Activated B cell treated with CpG ODN at 0.5 μM for 24 hours (primary cell): Measurements from ENCODE around the gene IQSEC1. TPM values are rescaled to one million over a fixed set of nuclear protein-coding genes. Genes with fewer than 3 reads are reported as not detected.

Experiments
- ATAC-seq: fragments of 200-7000 bp; cut with Tn5 transposase; one replicate; pipeline ENCODE4 v1.10.0; 2021; ENCODE audit warnings: low read depth, mild to moderate bottlenecking, moderate library complexity
- CTCF ChIA-PET: fragments of 350-600 bp; sonication (Branson Sonifier 250); formaldehyde crosslinking; loops from one replicate; lab custom pipeline; 2021; ENCODE audit warnings: antibody characterized with exemption; lab: Charles Lee
- POLR2A ChIA-PET: fragments of 350-600 bp; sonication (Branson Sonifier 250); formaldehyde crosslinking; loops from one replicate; lab custom pipeline; 2021; ENCODE audit warnings: antibody characterized with exemption; lab: Charles Lee
- DNase-seq: peaks from one replicate; pipeline ENCODE4 v3.0.0; 2022
- H3K27ac Mint-ChIP-seq: one replicate; pipeline ENCODE4 v1.8.0; 2020; ENCODE audit warnings: mixed read lengths
- H3K27me3 Mint-ChIP-seq: one replicate; pipeline ENCODE4 v1.8.0; 2021; ENCODE audit warnings: mixed read lengths
- H3K36me3 Mint-ChIP-seq: one replicate; pipeline ENCODE4 v1.8.0; 2021; ENCODE audit warnings: low read depth, mixed read lengths
- H3K4me1 Mint-ChIP-seq: one replicate; pipeline ENCODE4 v1.8.0; 2021; ENCODE audit warnings: mixed read lengths
- H3K4me3 Mint-ChIP-seq: one replicate; pipeline ENCODE4 v1.8.0; 2020; ENCODE audit warnings: mild to moderate bottlenecking, mixed read lengths
- H3K9me3 Mint-ChIP-seq: one replicate; pipeline ENCODE4 v1.8.0; 2020; ENCODE audit warnings: mixed read lengths
- intact Hi-C: fragments of 100-400 bp; cut with micrococcal nuclease; formaldehyde crosslinking; loops from one replicate; pipeline ENCODE4 v1.15.1; 2024
- total RNA-seq: library from RNA; stranded (reverse); gene quantifications from 2 replicates; pipeline ENCODE4 v1.2.3, GENCODE V29; 2022
- TF ChIP-seq, protein P1 (sequence below): fragments of 200-600 bp; IDR thresholded peaks from one replicate; pipeline ENCODE4 v1.8.0; 2022; ENCODE audit warnings: antibody characterized with exemption, mild to moderate bottlenecking

IQSEC1 gene
- total RNA-seq, 1 donor from 2014 or later = 296 TPM

DNA sequence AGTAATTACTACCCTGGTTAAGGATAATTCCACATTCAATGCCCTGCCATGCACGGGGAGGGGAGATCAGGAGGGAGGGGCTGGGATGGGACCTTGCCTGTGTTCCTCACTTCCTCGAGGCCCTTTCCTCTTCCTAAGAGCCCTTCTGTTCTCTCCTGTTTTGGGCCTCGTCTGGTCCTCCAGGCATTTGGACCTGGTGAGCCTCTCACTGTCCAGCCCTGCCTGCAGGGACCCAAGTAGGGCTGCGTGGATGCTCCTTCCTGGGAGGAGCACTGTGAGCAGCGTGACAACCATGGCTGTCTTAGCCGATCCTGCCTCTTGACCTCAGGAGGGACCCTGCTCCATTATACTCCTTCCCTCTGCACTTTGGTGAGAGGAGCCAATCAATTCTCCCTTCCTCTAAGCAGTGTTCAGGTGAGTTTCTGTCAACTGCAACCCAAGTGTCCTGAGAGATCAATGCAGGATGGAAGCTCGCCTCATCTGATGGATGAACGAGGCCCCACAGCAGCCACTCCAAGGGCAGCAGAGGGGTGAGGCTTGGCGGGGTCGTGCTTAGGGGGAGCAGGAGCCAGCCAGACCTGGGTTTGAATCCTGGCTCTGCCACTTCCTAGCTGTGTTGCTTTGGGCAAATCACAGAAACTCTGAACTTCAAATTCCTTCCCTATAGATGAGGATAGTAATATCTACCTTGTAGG, 92.5 kb downstream of the IQSEC1 start:
- H3K36me3 Mint-ChIP-seq = peaks cover 66% of the 10 kb centered on the region
- peak overlapping the region; percentile 73 for H3K27ac Mint-ChIP-seq
- CTCF ChIA-PET = interaction anchor here (1.2 to 1.9 kb wide), 3 partner anchors 8 to 18 kb away, joined by 3 to 6 read pairs (median 4); no protein-coding TSS in a partner anchor
- H3K9me3 Mint-ChIP-seq = no peaks in the 10 kb centered on the region
- ATAC-seq = no peak
- POLR2A ChIA-PET = interaction anchor here (1.7 kb wide), 2 partner anchors 11 to 13 kb away, joined by 3 to 4 read pairs; no protein-coding TSS in a partner anchor
- intact Hi-C loops = loop anchor here (5.0 kb wide), 1 partner anchor 78 kb away; no protein-coding TSS in a partner anchor
- DNase-seq = no peak
- H3K4me3 Mint-ChIP-seq = no peak overlapping the region
- H3K27me3 Mint-ChIP-seq = no peaks in the 10 kb centered on the region
- TF ChIP-seq, protein P1, sequence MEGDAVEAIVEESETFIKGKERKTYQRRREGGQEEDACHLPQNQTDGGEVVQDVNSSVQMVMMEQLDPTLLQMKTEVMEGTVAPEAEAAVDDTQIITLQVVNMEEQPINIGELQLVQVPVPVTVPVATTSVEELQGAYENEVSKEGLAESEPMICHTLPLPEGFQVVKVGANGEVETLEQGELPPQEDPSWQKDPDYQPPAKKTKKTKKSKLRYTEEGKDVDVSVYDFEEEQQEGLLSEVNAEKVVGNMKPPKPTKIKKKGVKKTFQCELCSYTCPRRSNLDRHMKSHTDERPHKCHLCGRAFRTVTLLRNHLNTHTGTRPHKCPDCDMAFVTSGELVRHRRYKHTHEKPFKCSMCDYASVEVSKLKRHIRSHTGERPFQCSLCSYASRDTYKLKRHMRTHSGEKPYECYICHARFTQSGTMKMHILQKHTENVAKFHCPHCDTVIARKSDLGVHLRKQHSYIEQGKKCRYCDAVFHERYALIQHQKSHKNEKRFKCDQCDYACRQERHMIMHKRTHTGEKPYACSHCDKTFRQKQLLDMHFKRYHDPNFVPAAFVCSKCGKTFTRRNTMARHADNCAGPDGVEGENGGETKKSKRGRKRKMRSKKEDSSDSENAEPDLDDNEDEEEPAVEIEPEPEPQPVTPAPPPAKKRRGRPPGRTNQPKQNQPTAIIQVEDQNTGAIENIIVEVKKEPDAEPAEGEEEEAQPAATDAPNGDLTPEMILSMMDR = no peak
- H3K4me1 Mint-ChIP-seq = peaks cover 86% of the 10 kb centered on the region

DNA sequence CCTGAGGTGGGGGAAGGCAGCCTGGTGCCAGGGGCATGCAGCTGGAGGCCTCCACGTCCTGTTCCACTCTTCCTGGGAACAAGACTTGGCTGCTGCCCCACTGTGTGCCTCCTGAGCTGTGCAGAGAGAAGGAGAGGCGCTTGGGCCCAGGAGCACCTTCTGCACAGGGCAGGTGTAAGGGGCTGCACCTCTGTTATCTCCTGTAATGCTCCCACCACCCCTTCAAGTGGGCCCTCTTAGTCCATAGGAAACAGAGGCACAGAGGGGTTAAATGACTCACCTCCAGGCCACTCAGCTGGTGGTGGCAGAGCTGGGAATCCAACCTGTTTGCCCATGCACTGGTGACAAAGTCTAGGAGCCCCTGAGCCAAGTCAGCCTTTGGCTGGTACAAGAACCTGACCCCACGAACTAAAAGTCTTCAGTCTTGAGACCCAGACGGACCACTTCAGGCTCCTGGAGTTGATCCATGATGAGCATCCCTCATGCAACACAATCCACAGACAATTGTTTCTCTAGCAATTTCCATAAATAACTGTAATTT, 93.2 kb downstream of the IQSEC1 start:
- DNase-seq (no peak), ATAC-seq (no peak)
- H3K4me3 Mint-ChIP-seq = no peak overlapping the region
- peaks cover 86% of the 10 kb centered on the region for H3K4me1 Mint-ChIP-seq
- H3K27ac Mint-ChIP-seq = peak overlapping the region; percentile 73
- intact Hi-C loops = loop anchor here (5.0 kb wide), 1 partner anchor 78 kb away; no protein-coding TSS in a partner anchor
- peaks cover 67% of the 10 kb centered on the region for H3K36me3 Mint-ChIP-seq
- ChIA-PET POLR2A (interaction anchor here (1.7 kb wide), 1 partner anchor 10 kb away, joined by 4 read pairs; no protein-coding TSS in a partner anchor), CTCF (interaction anchor here (0.8 to 1.7 kb wide), 3 partner anchors 10 to 18 kb away, joined by 3 to 4 read pairs (median 3); no protein-coding TSS in a partner anchor)
- no peaks in the 10 kb centered on the region for H3K9me3 Mint-ChIP-seq
- H3K27me3 Mint-ChIP-seq = no peaks in the 10 kb centered on the region
- TF ChIP-seq, protein P1 = no peak

DNA sequence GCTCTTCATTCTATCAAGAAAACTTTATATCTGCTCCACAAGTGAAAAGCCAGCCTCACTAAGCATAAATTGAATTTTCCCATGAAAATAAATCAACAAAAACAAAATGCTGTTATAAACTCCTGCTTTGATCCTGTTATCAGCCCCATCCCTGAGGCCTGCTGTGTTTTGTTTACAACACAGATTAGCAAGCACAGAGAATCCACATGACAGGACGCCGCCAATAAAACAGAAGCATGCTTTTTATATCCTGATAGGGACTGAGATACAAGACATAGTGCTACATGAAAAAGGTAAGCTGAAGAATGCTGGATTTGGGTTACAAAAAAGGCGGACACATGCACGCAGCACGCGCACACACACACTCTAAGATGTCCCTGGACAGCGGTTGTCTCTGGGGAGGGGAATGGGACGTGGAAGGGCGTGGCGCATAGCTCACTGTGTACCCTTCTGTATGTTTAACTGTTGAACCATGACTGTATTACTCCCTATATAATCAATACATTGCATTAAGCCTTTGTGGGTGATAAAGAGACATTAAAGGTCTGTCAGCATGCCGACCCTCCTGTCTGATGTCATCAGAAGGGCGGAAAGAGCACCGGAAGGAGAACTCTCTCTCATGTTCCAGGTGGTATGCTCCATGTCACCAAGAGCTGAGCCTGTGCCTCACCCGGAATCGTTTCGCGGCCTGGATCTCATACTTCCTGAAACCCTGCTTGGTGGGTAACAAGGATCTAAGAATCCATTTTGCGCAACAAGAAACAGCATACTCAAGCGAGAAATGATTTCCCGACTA, 93.9 kb downstream of the IQSEC1 start:
- Mint-ChIP-seq H3K4me3 (no peak overlapping the region), H3K36me3 (peaks cover 71% of the 10 kb centered on the region), H3K9me3 (no peaks in the 10 kb centered on the region), H3K27me3 (no peaks in the 10 kb centered on the region), H3K27ac (peak overlapping the region; percentile 75), H3K4me1 (peaks cover 88% of the 10 kb centered on the region)
- ATAC-seq = no peak
- intact Hi-C loops = no loop called here
- TF ChIP-seq, protein P1 = no peak
- POLR2A ChIA-PET = interaction anchor here (0.7 to 1.7 kb wide), 2 partner anchors 9 to 82 kb away, joined by 3 to 4 read pairs; no protein-coding TSS in a partner anchor
- CTCF ChIA-PET = interaction anchor here (0.8 to 1.2 kb wide), 2 partner anchors 9 to 10 kb away, joined by 3 read pairs; no protein-coding TSS in a partner anchor
- DNase-seq = no peak

DNA sequence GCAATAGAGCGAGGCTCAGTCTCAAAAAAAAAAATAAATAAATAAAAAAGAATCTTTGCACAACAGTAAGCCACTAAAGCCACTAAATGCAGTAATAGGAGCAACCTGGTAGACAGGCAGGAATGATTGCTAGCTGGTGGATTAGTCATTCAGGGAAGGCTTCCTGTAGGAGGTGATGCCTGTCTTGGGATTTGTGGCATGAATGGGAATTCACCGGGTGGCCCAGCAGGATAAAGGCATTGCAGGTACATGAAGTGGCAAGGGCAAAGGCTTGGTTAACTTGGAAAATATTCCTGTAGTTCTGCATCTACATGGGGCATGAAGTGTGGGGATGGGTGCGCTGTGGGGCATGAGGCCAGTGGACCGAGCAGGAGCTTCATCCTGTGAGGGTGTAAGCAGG, 94.5 kb downstream of the IQSEC1 start:
- ATAC-seq (no peak), DNase-seq (no peak)
- H3K4me1 Mint-ChIP-seq = peaks cover 88% of the 10 kb centered on the region
- intact Hi-C loops = no loop called here
- ChIA-PET CTCF (no interaction called here), POLR2A (interaction anchor here (0.7 kb wide), 1 partner anchor 81 kb away, joined by 3 read pairs; no protein-coding TSS in a partner anchor)
- H3K9me3 Mint-ChIP-seq = no peaks in the 10 kb centered on the region
- H3K36me3 Mint-ChIP-seq = peaks cover 75% of the 10 kb centered on the region
- H3K4me3 Mint-ChIP-seq = no peak overlapping the region
- no peak overlapping the region for H3K27ac Mint-ChIP-seq
- no peaks in the 10 kb centered on the region for H3K27me3 Mint-ChIP-seq
- TF ChIP-seq, protein P1 = no peak
